GM12864 (cell line): Measurements from ENCODE around the gene ZNF653.

ENCODE experiments used
- DNase-seq: peaks from one replicate; pipeline ENCODE4 v3.0.0-alpha.2; 2011; ENCODE audit warnings: low read depth
- H3K4me3 ChIP-seq: 2 replicates; pipeline ENCODE4 v1.5.1; 2011; ENCODE audit warnings: mild to moderate bottlenecking, low read depth, low read length, control low read depth
- CTCF ChIP-seq: IDR thresholded peaks from 2 replicates; pipeline ENCODE4 v1.5.1; 2011; ENCODE audit warnings: low read depth, mild to moderate bottlenecking, moderate library complexity, low read length, control low read depth, inconsistent platforms; ENCODE audit errors: missing control alignments

Gene ZNF653

GRCh38 chr19:11481534-11482383 lies 23.9 kb downstream of the ZNF653 start:
- peak overlapping the region; percentile 32 for H3K4me3 ChIP-seq
- TF ChIP-seq CTCF, result no peak
- DNase-seq, result peak; percentile 55

DNA sequence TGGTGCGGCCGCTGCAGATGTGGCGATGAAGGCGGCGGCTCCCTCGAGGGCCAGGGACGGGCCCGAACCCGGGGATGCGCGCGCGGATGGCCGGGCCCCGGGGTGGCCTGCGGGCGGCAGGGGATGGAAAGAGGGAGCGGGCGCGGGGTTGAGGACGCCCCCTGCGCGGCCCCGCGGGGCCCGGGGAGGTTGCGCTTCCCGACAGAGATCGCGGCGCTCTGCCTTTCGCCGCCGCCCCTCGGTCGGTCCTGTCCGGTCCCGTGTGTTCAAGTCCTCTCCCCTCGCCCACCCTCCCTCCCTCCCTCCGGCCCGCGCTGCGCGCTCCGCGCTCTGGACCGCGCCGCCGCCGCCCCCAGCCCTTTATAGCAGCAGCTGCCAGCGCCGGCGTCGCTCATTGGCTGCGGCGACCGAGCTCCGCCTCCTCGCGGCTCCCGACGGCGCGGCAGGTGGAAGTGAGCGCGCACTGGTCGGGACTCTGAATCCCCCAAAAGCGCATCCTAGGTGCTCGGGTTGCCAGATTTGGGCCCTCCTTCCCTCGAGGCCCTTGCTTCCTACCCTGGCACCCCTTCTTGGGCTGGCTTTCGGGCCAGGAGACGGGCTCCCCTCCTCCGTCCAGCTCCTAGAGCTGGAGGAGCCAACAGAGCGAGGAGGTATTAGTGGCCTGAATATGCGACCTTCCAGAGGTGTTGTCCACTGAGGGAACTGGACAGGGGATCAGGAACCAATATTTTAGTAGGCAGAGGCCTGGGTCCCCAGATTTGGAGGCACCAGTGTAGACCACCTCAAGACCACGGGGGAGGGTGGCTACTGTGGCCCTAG lies 24.7 kb downstream of the ZNF653 start, which contains the start of gene ELAVL3:
TSS of gene ELAVL3 (minus strand) at position 332 of the 819 bp plus-strand sequence. CDS start 438 bp downstream, outside the sequence.
- H3K4me3 ChIP-seq, result peak within 1 kb of the TSS; percentile 32
- no peak for TF ChIP-seq CTCF
- DNase-seq, result no peak

- no peak for DNase-seq
- TF ChIP-seq CTCF, result no peak
- no peak overlapping the region for H3K4me3 ChIP-seq
Measured at GRCh38 chr19:11479898-11480714, 25.5 kb downstream of the ZNF653 start.

DNA sequence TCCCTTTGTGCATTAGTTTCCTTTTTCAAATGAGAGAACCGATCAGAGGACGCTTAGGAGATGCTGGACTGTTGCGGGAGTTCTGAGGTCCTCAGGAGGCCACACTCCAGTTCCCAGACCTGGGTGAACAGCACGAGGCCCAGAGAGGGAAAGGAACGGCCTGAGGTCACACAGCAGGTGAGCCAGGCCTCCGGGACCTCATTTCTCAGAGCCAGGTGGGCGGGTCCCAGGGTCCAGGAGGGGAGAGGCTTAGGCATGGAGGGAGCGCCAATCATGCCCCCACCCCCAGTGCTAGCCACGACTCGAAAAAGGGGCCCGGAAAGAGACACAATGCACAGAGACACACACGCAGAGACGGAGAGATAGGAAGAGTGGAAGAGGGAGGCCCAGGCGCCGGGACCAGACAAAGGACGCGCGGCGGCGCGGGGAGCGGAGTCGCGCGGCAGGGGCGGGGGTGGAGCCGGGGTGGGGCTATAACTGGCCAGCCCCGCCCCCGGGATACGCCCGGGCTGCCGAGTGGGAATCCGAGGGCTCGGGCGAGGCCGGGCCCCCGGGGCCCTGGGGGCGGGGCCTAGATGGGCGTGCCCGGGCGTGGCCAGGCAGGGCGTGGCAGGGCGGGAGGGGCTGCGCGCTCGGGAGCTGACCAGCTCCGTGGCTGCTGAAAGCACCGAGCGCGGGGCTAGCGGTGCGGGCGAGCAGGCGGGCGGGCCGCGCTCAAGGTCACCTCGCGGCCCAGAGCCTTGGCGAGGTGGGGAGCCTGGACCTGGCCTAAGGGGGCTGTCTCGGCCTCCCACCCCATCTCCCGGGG lies 26.3 kb downstream of the ZNF653 start:
- DNase-seq, result no peak
- no peak for TF ChIP-seq CTCF
- no peak overlapping the region for H3K4me3 ChIP-seq

GRCh38 chr19:11478167-11479089 lies 27.2 kb downstream of the ZNF653 start:
- no peak for DNase-seq
- no peak overlapping the region for H3K4me3 ChIP-seq
- TF ChIP-seq CTCF, result no peak
